Measurements from ENCODE around the gene GRIN2A.

DNA sequence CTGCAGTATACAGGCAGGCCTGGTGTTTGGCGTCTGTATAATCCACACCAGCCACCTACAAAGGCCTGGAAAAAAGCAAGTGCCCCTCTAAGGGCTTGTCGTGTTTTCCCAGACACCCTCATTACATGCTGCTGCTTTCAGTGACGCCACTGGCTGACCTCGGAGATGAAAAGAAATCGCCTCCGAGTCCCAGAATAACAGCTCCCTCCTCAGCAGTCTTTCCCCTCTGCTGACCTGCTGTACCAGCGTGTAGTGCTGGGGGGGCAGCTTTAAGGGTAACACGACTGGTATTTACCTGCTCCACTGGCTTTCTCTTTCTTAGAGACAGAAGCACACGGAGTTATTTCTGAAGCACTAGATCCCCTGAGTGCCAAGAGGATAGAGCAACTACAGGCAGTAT lies 296.8 kb downstream of the GRIN2A start:
- TF ChIP-seq EZH2 (IDR thresholded peaks at IDR 0.05; ENCODE audit: borderline replicate concordance, insufficient read depth, low read length, poor library complexity, severe bottlenecking): no peak
- TF ChIP-seq, protein P1, sequence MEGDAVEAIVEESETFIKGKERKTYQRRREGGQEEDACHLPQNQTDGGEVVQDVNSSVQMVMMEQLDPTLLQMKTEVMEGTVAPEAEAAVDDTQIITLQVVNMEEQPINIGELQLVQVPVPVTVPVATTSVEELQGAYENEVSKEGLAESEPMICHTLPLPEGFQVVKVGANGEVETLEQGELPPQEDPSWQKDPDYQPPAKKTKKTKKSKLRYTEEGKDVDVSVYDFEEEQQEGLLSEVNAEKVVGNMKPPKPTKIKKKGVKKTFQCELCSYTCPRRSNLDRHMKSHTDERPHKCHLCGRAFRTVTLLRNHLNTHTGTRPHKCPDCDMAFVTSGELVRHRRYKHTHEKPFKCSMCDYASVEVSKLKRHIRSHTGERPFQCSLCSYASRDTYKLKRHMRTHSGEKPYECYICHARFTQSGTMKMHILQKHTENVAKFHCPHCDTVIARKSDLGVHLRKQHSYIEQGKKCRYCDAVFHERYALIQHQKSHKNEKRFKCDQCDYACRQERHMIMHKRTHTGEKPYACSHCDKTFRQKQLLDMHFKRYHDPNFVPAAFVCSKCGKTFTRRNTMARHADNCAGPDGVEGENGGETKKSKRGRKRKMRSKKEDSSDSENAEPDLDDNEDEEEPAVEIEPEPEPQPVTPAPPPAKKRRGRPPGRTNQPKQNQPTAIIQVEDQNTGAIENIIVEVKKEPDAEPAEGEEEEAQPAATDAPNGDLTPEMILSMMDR (IDR thresholded peaks at IDR 0.05; ENCODE audit: poor library complexity, severe bottlenecking): no peak
- TF ChIP-seq, protein P2, sequence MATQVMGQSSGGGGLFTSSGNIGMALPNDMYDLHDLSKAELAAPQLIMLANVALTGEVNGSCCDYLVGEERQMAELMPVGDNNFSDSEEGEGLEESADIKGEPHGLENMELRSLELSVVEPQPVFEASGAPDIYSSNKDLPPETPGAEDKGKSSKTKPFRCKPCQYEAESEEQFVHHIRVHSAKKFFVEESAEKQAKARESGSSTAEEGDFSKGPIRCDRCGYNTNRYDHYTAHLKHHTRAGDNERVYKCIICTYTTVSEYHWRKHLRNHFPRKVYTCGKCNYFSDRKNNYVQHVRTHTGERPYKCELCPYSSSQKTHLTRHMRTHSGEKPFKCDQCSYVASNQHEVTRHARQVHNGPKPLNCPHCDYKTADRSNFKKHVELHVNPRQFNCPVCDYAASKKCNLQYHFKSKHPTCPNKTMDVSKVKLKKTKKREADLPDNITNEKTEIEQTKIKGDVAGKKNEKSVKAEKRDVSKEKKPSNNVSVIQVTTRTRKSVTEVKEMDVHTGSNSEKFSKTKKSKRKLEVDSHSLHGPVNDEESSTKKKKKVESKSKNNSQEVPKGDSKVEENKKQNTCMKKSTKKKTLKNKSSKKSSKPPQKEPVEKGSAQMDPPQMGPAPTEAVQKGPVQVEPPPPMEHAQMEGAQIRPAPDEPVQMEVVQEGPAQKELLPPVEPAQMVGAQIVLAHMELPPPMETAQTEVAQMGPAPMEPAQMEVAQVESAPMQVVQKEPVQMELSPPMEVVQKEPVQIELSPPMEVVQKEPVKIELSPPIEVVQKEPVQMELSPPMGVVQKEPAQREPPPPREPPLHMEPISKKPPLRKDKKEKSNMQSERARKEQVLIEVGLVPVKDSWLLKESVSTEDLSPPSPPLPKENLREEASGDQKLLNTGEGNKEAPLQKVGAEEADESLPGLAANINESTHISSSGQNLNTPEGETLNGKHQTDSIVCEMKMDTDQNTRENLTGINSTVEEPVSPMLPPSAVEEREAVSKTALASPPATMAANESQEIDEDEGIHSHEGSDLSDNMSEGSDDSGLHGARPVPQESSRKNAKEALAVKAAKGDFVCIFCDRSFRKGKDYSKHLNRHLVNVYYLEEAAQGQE (IDR thresholded peaks at IDR 0.05; ENCODE audit: borderline replicate concordance): no peak
- TF ChIP-seq RAD21 (conservative IDR thresholded peaks at IDR 0.05): no peak
- TF ChIP-seq POLR2AphosphoS5 (IDR thresholded peaks at IDR 0.05): no peak
- no peak for TF ChIP-seq EP300 (conservative IDR thresholded peaks at IDR 0.05; ENCODE audit: poor library complexity, severe bottlenecking)
- no peak for TF ChIP-seq TAF1 (IDR thresholded peaks at IDR 0.05; ENCODE audit: low read depth)
